Measurements from ENCODE around the gene KCNQ1. TPM values are rescaled to one million over a fixed set of nuclear protein-coding genes. Genes with fewer than 3 reads are reported as not detected.

The KCNQ1 gene
- polyA plus RNA-seq, 1 experiment: not detected

DNA sequence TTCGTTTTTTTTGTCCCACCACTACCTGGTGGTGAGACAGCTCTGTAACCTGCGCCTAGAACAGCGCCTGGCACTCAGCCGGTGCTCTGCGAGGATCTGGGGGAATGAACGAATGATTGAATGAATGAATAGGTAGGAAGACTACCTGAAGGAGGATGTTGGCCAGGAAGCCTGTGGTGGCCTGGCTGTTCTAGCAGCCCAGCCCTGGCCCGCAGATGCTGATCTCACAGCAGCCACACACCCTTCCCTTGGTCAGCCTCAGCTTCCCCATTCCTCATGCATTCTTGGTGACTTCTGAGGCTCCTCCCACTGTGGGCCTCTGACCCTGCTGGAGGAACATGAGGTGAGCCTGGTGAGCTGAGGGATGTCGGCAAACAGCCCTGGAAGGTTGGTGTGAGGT is 4.2 kb upstream of the KCNQ1 start:
- H3K9me3 ChIP-seq (ENCODE audit: control insufficient read depth, insufficient read depth, low read length): no peaks in the 10 kb centered on the region; the same call in 1 of the 2 replicates
- H3K4me3 ChIP-seq (ENCODE audit: low read depth, low read length): no peak overlapping the region
- CTCF ChIA-PET: no interaction called here
- H3K27me3 ChIP-seq (ENCODE audit: control insufficient read depth, insufficient read depth, low read length): peaks cover 23% of the 10 kb centered on the region
- POLR2A ChIA-PET: no interaction called here
- TF ChIP-seq CTCF (IDR thresholded peaks at IDR 0.05; ENCODE audit: low read depth, low read length): no peak
- H3K27ac ChIP-seq (ENCODE audit: low read depth, low read length): no peak overlapping the region
- DNase-seq (ENCODE audit: low read depth, low spot score): no peak

DNA sequence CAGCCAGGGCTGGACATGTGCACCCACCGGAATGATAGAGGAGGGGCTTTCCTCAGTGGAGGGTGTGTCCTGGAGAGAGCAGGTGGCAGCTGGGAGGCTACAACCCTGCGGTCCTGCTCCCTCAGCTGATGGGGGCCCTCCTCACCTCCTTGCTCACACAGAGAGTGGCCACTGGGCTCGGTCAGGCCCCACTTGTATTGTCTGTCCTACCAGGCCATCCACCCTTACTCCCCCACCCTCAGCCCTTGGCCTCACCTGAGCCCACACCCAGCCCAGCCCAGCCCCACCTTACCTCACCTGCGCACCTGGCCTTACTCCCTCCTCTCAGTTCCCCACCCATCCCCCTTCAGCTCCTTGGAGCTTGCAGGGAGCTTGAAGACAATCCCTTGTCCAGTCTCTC is 3.6 kb upstream of the KCNQ1 start:
- Histone ChIP-seq H3K27ac (ENCODE audit: low read depth, low read length) (no peak overlapping the region), H3K9me3 (ENCODE audit: control insufficient read depth, insufficient read depth, low read length) (no peaks in the 10 kb centered on the region; the same call in 1 of the 2 replicates), H3K27me3 (ENCODE audit: control insufficient read depth, insufficient read depth, low read length) (peaks cover 27% of the 10 kb centered on the region), H3K4me3 (ENCODE audit: low read depth, low read length) (no peak overlapping the region)
- DNase-seq (ENCODE audit: low read depth, low spot score): no peak
- ChIA-PET CTCF (no interaction called here), POLR2A (interaction anchor here (0.6 kb wide), 1 partner anchor 82 kb away, joined by 3 read pairs; no protein-coding TSS in a partner anchor)
- TF ChIP-seq CTCF (IDR thresholded peaks at IDR 0.05; ENCODE audit: low read depth, low read length): no peak

DNA sequence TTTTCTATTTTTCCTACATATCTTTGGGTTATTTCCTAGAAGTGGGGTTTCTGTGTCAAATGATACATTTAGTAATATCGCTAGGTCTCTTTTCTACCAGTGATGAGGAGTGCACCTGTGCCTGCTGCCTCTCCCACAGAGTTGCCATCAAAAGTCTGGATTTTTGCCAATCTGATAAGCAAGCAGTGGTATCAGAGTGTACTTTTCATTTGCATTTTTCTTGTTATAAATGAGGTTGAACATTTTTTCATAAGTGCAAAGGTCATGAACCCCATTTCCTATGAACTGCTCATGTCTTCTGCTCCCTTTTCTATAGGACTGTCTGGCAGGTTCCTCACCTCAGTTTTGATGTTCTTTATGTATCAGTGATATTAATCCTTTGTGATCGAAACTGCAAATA is 2.2 kb upstream of the KCNQ1 start:
- H3K4me3 ChIP-seq (ENCODE audit: low read depth, low read length): no peak overlapping the region
- DNase-seq (ENCODE audit: low read depth, low spot score): no peak
- H3K27ac ChIP-seq (ENCODE audit: low read depth, low read length): no peak overlapping the region
- H3K27me3 ChIP-seq (ENCODE audit: control insufficient read depth, insufficient read depth, low read length): peaks cover 34% of the 10 kb centered on the region
- CTCF ChIA-PET: no interaction called here
- no peak for TF ChIP-seq CTCF (IDR thresholded peaks at IDR 0.05; ENCODE audit: low read depth, low read length)
- no peaks in the 10 kb centered on the region; the same call in 1 of the 2 replicates for H3K9me3 ChIP-seq (ENCODE audit: control insufficient read depth, insufficient read depth, low read length)
- POLR2A ChIA-PET: no interaction called here

GRCh38 chr11:2443406-2443805 is 1.4 kb upstream of the KCNQ1 start:
- peaks cover 32% of the 10 kb centered on the region for H3K27me3 ChIP-seq (ENCODE audit: control insufficient read depth, insufficient read depth, low read length)
- no peaks in the 10 kb centered on the region; the same call in 1 of the 2 replicates for H3K9me3 ChIP-seq (ENCODE audit: control insufficient read depth, insufficient read depth, low read length)
- CTCF ChIA-PET: no interaction called here
- H3K27ac ChIP-seq (ENCODE audit: low read depth, low read length): no peak overlapping the region
- DNase-seq (ENCODE audit: low read depth, low spot score): no peak
- POLR2A ChIA-PET: no interaction called here
- TF ChIP-seq CTCF (IDR thresholded peaks at IDR 0.05; ENCODE audit: low read depth, low read length): no peak
- no peak overlapping the region for H3K4me3 ChIP-seq (ENCODE audit: low read depth, low read length)

DNA sequence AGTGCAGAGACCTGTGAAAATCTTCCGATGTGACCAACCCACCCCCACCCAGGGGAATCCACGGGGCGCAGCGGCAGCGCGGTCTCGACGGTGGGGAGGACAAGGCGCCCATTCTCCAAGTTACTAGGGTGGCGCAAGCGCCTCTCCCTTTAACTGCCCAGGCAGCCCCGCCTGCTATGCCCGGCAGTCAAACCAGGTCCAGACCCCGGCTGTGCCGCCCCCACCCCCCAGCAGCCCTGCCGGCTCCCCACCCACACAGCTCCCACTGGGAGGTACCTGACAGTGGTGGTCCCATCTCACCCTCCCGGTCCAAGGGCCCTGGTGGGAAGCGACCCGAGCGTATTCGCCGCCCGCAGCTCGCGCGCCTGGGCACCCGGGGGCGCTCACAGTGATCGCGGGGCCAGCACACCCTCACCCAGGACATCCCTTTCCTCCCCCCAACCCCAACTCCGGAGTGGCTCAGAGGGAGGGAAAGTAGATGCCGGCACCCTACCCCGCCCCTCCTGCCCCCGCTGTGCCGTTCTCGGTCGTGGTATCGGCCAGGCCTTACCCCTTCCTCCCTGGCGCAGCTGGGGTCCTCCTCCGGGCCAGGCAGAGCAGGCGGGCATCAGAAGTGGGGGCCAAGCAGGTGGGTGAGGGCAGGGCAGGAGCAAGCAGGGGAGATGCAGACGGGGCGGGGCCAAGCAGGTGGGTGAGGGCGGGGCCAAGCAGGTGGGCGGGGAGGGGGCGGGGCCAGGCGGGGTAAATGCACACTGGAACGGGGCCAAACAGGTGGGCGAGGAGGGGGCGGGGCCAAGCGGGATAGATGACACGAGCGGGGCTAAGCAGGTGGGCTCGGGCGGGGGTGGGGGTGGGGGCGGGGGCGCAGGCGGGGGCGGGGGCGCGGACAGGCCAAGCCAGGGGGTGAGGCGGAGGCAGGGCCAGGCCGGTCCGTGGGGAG is 657 bp upstream of the KCNQ1 start, which contains the start of gene TRPM5:
TSS of gene TRPM5 (minus strand) at position 634 of the 940 bp plus-strand sequence. CDS start 21,478 bp downstream, outside the sequence.
- ChIA-PET POLR2A (no interaction called here), CTCF (no interaction called here)
- no peak for DNase-seq (ENCODE audit: low read depth, low spot score)
- H3K9me3 ChIP-seq (ENCODE audit: control insufficient read depth, insufficient read depth, low read length): no peaks in the 10 kb centered on the region; the same call in 1 of the 2 replicates
- H3K27me3 ChIP-seq (ENCODE audit: control insufficient read depth, insufficient read depth, low read length): peaks cover 34% of the 10 kb centered on the region
- no peak for TF ChIP-seq CTCF (IDR thresholded peaks at IDR 0.05; ENCODE audit: low read depth, low read length)
- no peak within 1 kb of the TSS for H3K27ac ChIP-seq (ENCODE audit: low read depth, low read length)
- no peak within 1 kb of the TSS for H3K4me3 ChIP-seq (ENCODE audit: low read depth, low read length)

Data from AG04450 (cell line).